Omental fat pad (tissue), 4 donors: ENCODE measurements around the gene MARCKSL1. TPM values are rescaled to one million over a fixed set of nuclear protein-coding genes. Genes with fewer than 3 reads are reported as not detected.

Source experiments
- ATAC-seq: fragments of 150-250 bp; one replicate; pipeline ENCODE4 v1.9.1; 2016; ENCODE audit warnings: mild to moderate bottlenecking, moderate library complexity; ENCODE audit not compliant: low FRiP score
- DNase-seq: peaks from one replicate; pipeline ENCODE4 v3.0.0-alpha.2; 2019; ENCODE audit warnings: low spot score
- CTCF ChIP-seq, 3 donors: fragments of 450-650 bp; IDR thresholded peaks; one replicate each; pipeline ENCODE4 v1.5.1; 2016 to 2017; ENCODE audit warnings: antibody characterized with exemption in 3 of 3, mild to moderate bottlenecking in 3 of 3, moderate library complexity in 2 of 3
- total RNA-seq, 4 donors: library from RNA; depleted of rRNA; stranded (reverse); fragments of >200 nt; gene quantifications; one replicate each; pipeline ENCODE4 v1.1.0, GENCODE V29; 2016

Gene MARCKSL1
- total RNA-seq, 4 donors from 2014 or later: 29.5 to 61.0 (median 42.7) TPM

- DNase-seq: no peak
- no peak for TF ChIP-seq CTCF (IDR thresholded peaks at IDR 0.05)
Measured at GRCh38 chr1:32345289-32345827, 9.3 kb upstream of the MARCKSL1 start.

GRCh38 chr1:32342704-32343103 lies 6.7 kb upstream of the MARCKSL1 start:
- DNase-seq: no peak
- no peak for ATAC-seq
- no peak for TF ChIP-seq CTCF (IDR thresholded peaks at IDR 0.05)

More at GRCh38 chr1:32345289-32345827, 9.3 kb upstream of the MARCKSL1 start:
- no peak for ATAC-seq

GRCh38 chr1:32341971-32342370 lies 5.9 kb upstream of the MARCKSL1 start:
- TF ChIP-seq CTCF (IDR thresholded peaks at IDR 0.05): no peak
- DNase-seq: no peak
- ATAC-seq: peak; percentile 37

- ATAC-seq (no peak), DNase-seq (no peak)
- no peak for TF ChIP-seq CTCF (IDR thresholded peaks at IDR 0.05)
Measured at GRCh38 chr1:32341186-32341757, 5.2 kb upstream of the MARCKSL1 start.

GRCh38 chr1:32339363-32339978 lies 3.4 kb upstream of the MARCKSL1 start:
- ATAC-seq: no peak
- DNase-seq: no peak
- no peak for TF ChIP-seq CTCF (IDR thresholded peaks at IDR 0.05)

- TF ChIP-seq CTCF (IDR thresholded peaks at IDR 0.05): no peak
- ATAC-seq: no peak
- DNase-seq: no peak
Measured at GRCh38 chr1:32338637-32339145, 2.7 kb upstream of the MARCKSL1 start.
